AG04450 (cell line): ENCODE measurements around the gene EHMT1. TPM values are rescaled to one million over a fixed set of nuclear protein-coding genes. Genes with fewer than 3 reads are reported as not detected.
"Not testable (repeated sequence)": the region's sequence is repeated elsewhere in the genome, so short reads cannot be mapped to it uniquely, and the experiment has no call there.

Source experiments
- CTCF ChIA-PET: fragments of 300-600, 350-600 bp; formaldehyde crosslinking; extraction: SDS; loops from one replicate; lab custom pipeline; 2022; ENCODE audit warnings: antibody characterized with exemption, inconsistent platforms; lab: Charles Lee
- POLR2A ChIA-PET: fragments of 350-600 bp; formaldehyde crosslinking; extraction: SDS; loops from one replicate; lab custom pipeline; 2021; ENCODE audit warnings: antibody characterized with exemption, inconsistent platforms; lab: Yijun Ruan, JAX
- DNase-seq: peaks from one replicate; pipeline ENCODE4 v3.0.0-alpha.2; 2011; ENCODE audit warnings: low read depth, low spot score
- H3K27ac ChIP-seq: one replicate; pipeline ENCODE4 v1.5.1; 2012; ENCODE audit warnings: low read depth, low read length, control low read depth
- H3K27me3 ChIP-seq: one replicate; pipeline ENCODE4 v1.6.0; 2012; ENCODE audit warnings: low read length; ENCODE audit not compliant: control insufficient read depth, insufficient read depth
- H3K4me3 ChIP-seq: 2 replicates; pipeline ENCODE4 v1.5.1; 2011; ENCODE audit warnings: mild to moderate bottlenecking, low read depth, low read length, control low read depth
- H3K9me3 ChIP-seq: 2 replicates; pipeline ENCODE4 v1.5.1; 2012; ENCODE audit warnings: low read length; ENCODE audit not compliant: control insufficient read depth, insufficient read depth
- CTCF ChIP-seq: IDR thresholded peaks from 2 replicates; pipeline ENCODE4 v1.5.1; 2011; ENCODE audit warnings: low read depth, low read length, control low read depth, inconsistent platforms
- polyA plus RNA-seq: library from polyadenylated mRNA; depleted of rRNA; stranded (reverse); fragments of >200 nt; gene quantifications from 2 replicates; pipeline ENCODE4 v1.2.3, GENCODE V29; 2011

The EHMT1 gene
- polyA plus RNA-seq, 1 experiment = 26.1 TPM

GRCh38 chr9:137875354-137875753 lies 256.5 kb downstream of the EHMT1 start:
- ChIA-PET POLR2A (no interaction called here), CTCF (no interaction called here)
- no peak for TF ChIP-seq CTCF
- no peak for DNase-seq
- no peak overlapping the region for H3K4me3 ChIP-seq
- H3K27ac ChIP-seq = no peak overlapping the region
- H3K9me3 ChIP-seq = peaks cover 26% of the 10 kb centered on the region; the same call in 1 of the 2 replicates
- peaks cover 2% of the 10 kb centered on the region for H3K27me3 ChIP-seq

GRCh38 chr9:137875846-137876245 lies 257.0 kb downstream of the EHMT1 start:
- POLR2A ChIA-PET = no interaction called here

GRCh38 chr9:137876269-137876668 lies 257.5 kb downstream of the EHMT1 start:
- Histone ChIP-seq H3K27ac (no peak overlapping the region), H3K4me3 (no peak overlapping the region), H3K27me3 (peaks cover 2% of the 10 kb centered on the region), H3K9me3 (peaks cover 34% of the 10 kb centered on the region; the same call in 1 of the 2 replicates)
- no peak for TF ChIP-seq CTCF
- DNase-seq = no peak
- ChIA-PET POLR2A (no interaction called here), CTCF (no interaction called here)

More at GRCh38 chr9:137875846-137876245, 257.0 kb downstream of the EHMT1 start:
- no peak overlapping the region for H3K27ac ChIP-seq
- peaks cover 31% of the 10 kb centered on the region; the same call in 1 of the 2 replicates for H3K9me3 ChIP-seq
- TF ChIP-seq CTCF = no peak
- no peak for DNase-seq
- peaks cover 2% of the 10 kb centered on the region for H3K27me3 ChIP-seq
- CTCF ChIA-PET = no interaction called here
- H3K4me3 ChIP-seq = no peak overlapping the region

DNA sequence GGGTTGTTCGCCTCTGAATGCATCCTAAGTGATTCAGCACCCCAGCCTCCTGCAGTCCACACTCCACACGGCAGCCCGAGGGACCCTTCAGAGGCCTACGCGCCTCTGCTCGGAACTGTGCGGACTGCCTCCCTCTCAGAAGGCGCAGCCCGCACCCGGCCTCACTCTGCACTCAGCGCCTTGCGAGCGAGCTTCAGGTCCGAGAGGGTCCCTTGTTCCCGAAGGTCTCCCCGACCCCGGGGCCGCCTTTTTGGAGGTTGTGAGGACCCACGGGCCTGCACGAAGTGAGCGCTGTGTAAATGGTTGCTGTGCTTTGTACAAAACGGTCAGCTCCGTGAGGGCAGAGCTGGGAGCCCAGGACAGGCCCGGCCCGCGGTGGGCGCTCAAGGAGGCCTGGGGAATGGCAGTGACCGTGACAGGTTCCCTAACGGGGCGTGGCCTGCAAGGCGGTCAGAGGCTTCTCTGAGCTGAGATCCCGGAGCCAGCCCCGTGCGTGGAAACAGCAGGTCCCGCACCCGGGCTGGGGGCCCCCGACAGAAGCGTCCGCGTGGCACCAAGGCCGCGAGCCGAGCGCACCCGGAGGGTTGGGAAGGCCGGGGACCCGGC lies 258.1 kb downstream of the EHMT1 start:
- CTCF ChIA-PET = no interaction called here
- no peak for TF ChIP-seq CTCF

GRCh38 chr9:137877506-137878122 lies 258.8 kb downstream of the EHMT1 start, which contains the start of gene CACNA1B:
Gene CACNA1B, plus strand, starts transcription at chr9:137877782. Its CDS starts 152 bp downstream, at chr9:137877934.
- H3K27me3 ChIP-seq, H3K27ac ChIP-seq, DNase-seq, POLR2A ChIA-PET, CTCF ChIA-PET: not testable (repeated sequence)
- Histone ChIP-seq H3K9me3 (peaks cover 47% of the 10 kb centered on the region; the same call in 1 of the 2 replicates), H3K4me3 (peak within 1 kb of the TSS; percentile 17; the same call in 1 of the 2 replicates)

More for the DNA sequence above, 258.1 kb downstream of the EHMT1 start:
- H3K27ac ChIP-seq = no peak overlapping the region
- POLR2A ChIA-PET = no interaction called here
- no peak overlapping the region for H3K4me3 ChIP-seq
- H3K27me3 ChIP-seq = peaks cover 2% of the 10 kb centered on the region
- peaks cover 39% of the 10 kb centered on the region; the same call in 1 of the 2 replicates for H3K9me3 ChIP-seq
- no peak for DNase-seq
